ENCODE results near the gene NOSIP.

The NOSIP gene

GRCh38 chr19:49594993-49595818 lies 14.8 kb upstream of the NOSIP start:
- DNase-seq: no peak

- DNase-seq: no peak
Measured at GRCh38 chr19:49594157-49594992, 14.0 kb upstream of the NOSIP start.

- peak; percentile 32 to 95 (median 90) for DNase-seq
Measured at GRCh38 chr19:49593233-49594113, 13.1 kb upstream of the NOSIP start.

- peak in 8 of 58 donors; percentile 3 to 45 (median 32) for DNase-seq
Measured at GRCh38 chr19:49592486-49593232, 12.3 kb upstream of the NOSIP start.

GRCh38 chr19:49591731-49592485 lies 11.6 kb upstream of the NOSIP start:
- DNase-seq: peak in 40 of 58 donors; percentile 9 to 75 (median 50)

- DNase-seq: peak in 55 of 58 donors; percentile 17 to 93 (median 75)
Measured at GRCh38 chr19:49590971-49591730, 10.8 kb upstream of the NOSIP start, which contains the start of gene PRR12. TSS of gene PRR12 (plus strand) at chr19:49591182. CDS start at chr19:49591655, 473 bp downstream.

GRCh38 chr19:49590071-49590970 lies 10.0 kb upstream of the NOSIP start:
- peak in 57 of 58 donors; percentile 42 to 94 (median 79) for DNase-seq

GRCh38 chr19:49589502-49589905 lies 9.1 kb upstream of the NOSIP start:
- no peak for DNase-seq

GRCh38 chr19:49588365-49589122 lies 8.2 kb upstream of the NOSIP start:
- no peak for DNase-seq

- DNase-seq: no peak
Measured at GRCh38 chr19:49587227-49587626, 6.9 kb upstream of the NOSIP start.

GRCh38 chr19:49585023-49585422 lies 4.7 kb upstream of the NOSIP start:
- DNase-seq: peak in 3 of 58 donors; percentile 8 to 21 (median 9)

- DNase-seq: no peak
Measured at GRCh38 chr19:49583239-49583638, 2.9 kb upstream of the NOSIP start.

GRCh38 chr19:49581007-49581508 lies 702 bp upstream of the NOSIP start, which contains the start of gene PRRG2:
TSS of gene PRRG2 (plus strand) at chr19:49581316. CDS start at chr19:49583220, 1,904 bp downstream.
- no peak for DNase-seq

GRCh38 chr19:49579947-49580263 lies 451 bp downstream of the NOSIP start:
- DNase-seq: no peak

- DNase-seq: no peak
Measured at GRCh38 chr19:49579193-49579592, 1.2 kb downstream of the NOSIP start.

- no peak for DNase-seq
Measured at GRCh38 chr19:49574206-49574755, 6.1 kb downstream of the NOSIP start.

All from anterior cingulate cortex (tissue), 58 donors.